ENCODE data around the gene ZDHHC11B.
"Not testable (repeated sequence)": the region's sequence is repeated elsewhere in the genome, so short reads cannot be mapped to it uniquely, and the experiment has no call there.

Gene ZDHHC11B

GRCh38 chr5:754143-754632, 30.3 kb downstream of the ZDHHC11B start:
- DNase-seq: not testable (repeated sequence)

GRCh38 chr5:753567-754142, 30.9 kb downstream of the ZDHHC11B start:
- DNase-seq: not testable (repeated sequence)

GRCh38 chr5:752532-753115, 31.9 kb downstream of the ZDHHC11B start:
- not testable (repeated sequence) for DNase-seq

GRCh38 chr5:751992-752391, 32.5 kb downstream of the ZDHHC11B start:
- not testable (repeated sequence) for DNase-seq

- DNase-seq: no peak
Measured at GRCh38 chr5:751496-751895, 33.0 kb downstream of the ZDHHC11B start.

- not testable (repeated sequence) for DNase-seq
Measured at GRCh38 chr5:750226-750625, 34.3 kb downstream of the ZDHHC11B start.

GRCh38 chr5:749101-749670, 35.3 kb downstream of the ZDHHC11B start:
- DNase-seq: no peak

GRCh38 chr5:748011-748980, 36.2 kb downstream of the ZDHHC11B start:
- DNase-seq: not testable (repeated sequence)

GRCh38 chr5:747303-747844, 37.2 kb downstream of the ZDHHC11B start:
- DNase-seq: not testable (repeated sequence)

GRCh38 chr5:746258-746761, 38.2 kb downstream of the ZDHHC11B start:
- DNase-seq: no peak

GRCh38 chr5:745272-746142, 39.0 kb downstream of the ZDHHC11B start:
- not testable (repeated sequence) for DNase-seq

- not testable (repeated sequence) for DNase-seq
Measured at GRCh38 chr5:743696-744404, 40.7 kb downstream of the ZDHHC11B start.

GRCh38 chr5:742276-742675, 42.3 kb downstream of the ZDHHC11B start:
- not testable (repeated sequence) for DNase-seq

- not testable (repeated sequence) for DNase-seq
Measured at GRCh38 chr5:734145-734544, 50.4 kb downstream of the ZDHHC11B start.

GRCh38 chr5:732754-733454, 51.6 kb downstream of the ZDHHC11B start:
- not testable (repeated sequence) for DNase-seq

GRCh38 chr5:729225-729624, 55.3 kb downstream of the ZDHHC11B start:
- not testable (repeated sequence) for DNase-seq

GRCh38 chr5:727087-727486, 57.4 kb downstream of the ZDHHC11B start:
- DNase-seq: not testable (repeated sequence)

GRCh38 chr5:723865-724264, 60.7 kb downstream of the ZDHHC11B start:
- DNase-seq: not testable (repeated sequence)

- DNase-seq: not testable (repeated sequence)
Measured at GRCh38 chr5:723309-723708, 61.2 kb downstream of the ZDHHC11B start.
